ENCODE measurements around the gene VTCN1.

DNA sequence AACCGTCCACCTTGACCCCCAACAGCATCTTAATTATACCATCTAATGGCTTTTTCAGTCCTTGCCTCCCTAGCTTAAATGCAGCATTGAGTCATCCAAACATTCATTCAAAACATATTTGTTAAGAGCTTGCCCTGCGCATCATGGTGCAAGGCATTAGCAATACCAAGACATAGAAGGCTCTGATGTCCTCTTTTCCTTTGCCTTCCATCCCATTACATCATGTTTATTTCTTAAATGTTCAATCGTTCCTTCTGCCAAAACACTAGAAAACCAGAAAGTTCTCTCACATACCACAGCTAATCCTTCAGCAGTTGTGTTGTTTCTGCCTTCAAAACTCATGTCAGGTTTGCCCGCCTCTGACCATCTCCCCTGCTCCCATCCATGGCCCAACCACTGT, 29.8 kb upstream of the VTCN1 start:
- TF ChIP-seq POLR2A (IDR thresholded peaks at IDR 0.05; ENCODE audit: low read length) (no peak), GATA1 (IDR thresholded peaks at IDR 0.05; ENCODE audit: low read depth, low read length) (no peak)

Data from erythroblast (primary cell).